Body of pancreas (tissue), 4 donors: Measurements from ENCODE around the gene REV1.

Source experiments
- CTCF ChIP-seq, 7 experiments: fragments of 450-650 bp in 4 of 7; fragments of 200-600 bp in 3 of 7; sonication (generic) in 3 of 7; IDR thresholded peaks; one replicate each; pipeline ENCODE4 v1.5.1; 2016 to 2019; ENCODE audit warnings: antibody characterized with exemption in 7 of 7
- POLR2A ChIP-seq, 3 donors: fragments of 450-650 bp; IDR thresholded peaks; one replicate each; pipeline ENCODE4 v1.6.1; 2016; ENCODE audit warnings: antibody characterized with exemption in 3 of 3, mild to moderate bottlenecking in 2 of 3

GRCh38 chr2:99490623-99491461 is 1.0 kb upstream of the REV1 start:
- no peak for TF ChIP-seq POLR2A (IDR thresholded peaks at IDR 0.05)
- no peak for TF ChIP-seq CTCF (IDR thresholded peaks at IDR 0.05)
